ENCODE data around the gene TRIM31. TPM values are rescaled to one million over a fixed set of nuclear protein-coding genes. Genes with fewer than 3 reads are reported as not detected.

Gene TRIM31, protein sequence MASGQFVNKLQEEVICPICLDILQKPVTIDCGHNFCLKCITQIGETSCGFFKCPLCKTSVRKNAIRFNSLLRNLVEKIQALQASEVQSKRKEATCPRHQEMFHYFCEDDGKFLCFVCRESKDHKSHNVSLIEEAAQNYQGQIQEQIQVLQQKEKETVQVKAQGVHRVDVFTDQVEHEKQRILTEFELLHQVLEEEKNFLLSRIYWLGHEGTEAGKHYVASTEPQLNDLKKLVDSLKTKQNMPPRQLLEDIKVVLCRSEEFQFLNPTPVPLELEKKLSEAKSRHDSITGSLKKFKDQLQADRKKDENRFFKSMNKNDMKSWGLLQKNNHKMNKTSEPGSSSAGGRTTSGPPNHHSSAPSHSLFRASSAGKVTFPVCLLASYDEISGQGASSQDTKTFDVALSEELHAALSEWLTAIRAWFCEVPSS
- total RNA-seq: 0.05 TPM in 1 of 2 replicates, not detected in the other

GRCh38 chr6:30113003-30113759, at the start of gene TRIM31:
TRIM31 (minus strand) TSS chr6:30113090; CDS start chr6:30112805, 285 bp downstream.

GRCh38 chr6:30160785-30161531, 48.1 kb upstream of the TRIM31 start, which contains the start of gene TRIM10:
TRIM10 (minus strand) TSS chr6:30161211; CDS start chr6:30160858, 353 bp downstream.

GRCh38 chr6:30135757-30136156, 22.9 kb upstream of the TRIM31 start, which contains the start of gene TRIM40:
TRIM40 (plus strand) TSS chr6:30136140; CDS start chr6:30137037, 897 bp downstream.

DNA sequence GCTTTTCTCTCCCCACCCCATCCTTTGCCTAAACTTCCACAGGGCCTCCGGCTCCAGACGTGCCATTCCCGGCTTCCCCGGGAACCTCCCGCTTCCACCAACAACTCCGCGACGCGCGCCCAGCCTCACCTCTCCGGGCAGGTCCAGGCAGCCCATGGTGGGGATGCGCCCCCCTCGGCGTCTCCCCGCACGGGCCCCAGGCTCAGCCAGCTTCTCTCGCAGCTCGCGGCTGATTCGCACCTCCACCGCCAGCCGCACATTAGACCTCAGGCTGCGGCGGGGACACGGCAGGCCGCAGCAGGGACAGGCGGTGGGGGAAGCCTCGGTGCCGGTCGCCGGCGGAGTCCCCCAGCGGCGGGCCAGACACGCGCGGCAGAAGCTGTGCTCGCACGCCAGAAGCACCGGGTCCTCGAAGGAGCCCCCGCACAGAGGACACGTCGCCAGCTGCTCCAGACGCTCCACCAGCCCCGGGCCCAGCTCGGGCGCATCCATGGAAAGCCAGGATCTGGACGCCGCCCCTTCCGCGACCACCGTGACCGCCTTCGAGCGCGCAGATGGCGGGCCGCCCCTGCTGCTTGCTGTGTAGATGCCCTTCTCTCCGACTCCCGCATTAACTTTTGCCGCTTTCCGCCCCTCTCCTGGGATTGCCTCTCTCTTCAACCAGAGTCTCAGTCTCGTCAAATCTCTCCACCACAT, 37.6 kb downstream of the TRIM31 start, which contains the start of gene RNF39:
RNF39 (minus strand) TSS at position 676 of the 696 bp plus-strand sequence; CDS start at position 492, 184 bp downstream.

DNA sequence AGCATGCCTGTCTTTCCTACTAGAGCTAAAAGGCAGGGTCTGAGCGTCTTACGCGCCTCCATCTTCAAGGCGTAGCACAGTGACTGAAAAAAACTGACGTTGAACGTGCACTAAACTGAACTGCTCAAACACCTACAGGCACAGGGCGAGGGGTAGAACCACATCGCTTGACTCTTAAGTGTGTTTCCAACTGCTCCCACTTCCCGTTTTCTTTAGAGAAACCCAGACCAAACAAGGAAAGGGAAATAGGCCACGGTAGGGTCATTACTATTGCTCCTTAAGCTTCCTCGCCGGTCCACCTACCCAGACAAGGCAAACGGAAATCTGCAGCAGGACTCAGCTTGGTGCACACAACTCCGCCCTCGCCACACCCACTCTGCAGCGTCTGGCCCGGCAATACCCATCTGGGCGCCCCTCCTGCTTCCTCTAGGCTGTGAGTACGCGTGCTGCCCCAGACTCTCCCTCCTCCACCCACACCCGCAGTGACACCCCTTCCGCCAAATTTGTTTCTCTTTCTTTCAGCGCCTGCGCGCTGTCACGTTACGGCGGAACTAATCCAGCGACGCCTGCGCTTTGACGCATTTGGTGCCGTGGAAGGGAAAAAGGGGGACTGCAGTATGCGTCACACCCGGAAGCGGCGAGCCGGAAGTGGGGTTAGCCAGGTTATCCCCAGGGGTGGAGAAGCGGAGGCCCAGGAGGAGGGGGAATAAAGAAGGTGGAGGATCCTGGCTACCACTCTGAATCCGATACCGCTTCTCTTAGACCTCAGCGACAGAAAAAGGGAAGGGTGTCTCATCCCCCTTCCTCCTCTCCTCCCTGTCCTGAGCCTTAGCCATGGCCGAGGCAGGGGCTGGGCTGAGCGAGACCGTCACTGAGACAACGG, 46.1 kb downstream of the TRIM31 start, which contains the start of gene PPP1R11:
PPP1R11 (plus strand) TSS at position 622 of the 883 bp plus-strand sequence; CDS start at position 835, 213 bp downstream.

DNA sequence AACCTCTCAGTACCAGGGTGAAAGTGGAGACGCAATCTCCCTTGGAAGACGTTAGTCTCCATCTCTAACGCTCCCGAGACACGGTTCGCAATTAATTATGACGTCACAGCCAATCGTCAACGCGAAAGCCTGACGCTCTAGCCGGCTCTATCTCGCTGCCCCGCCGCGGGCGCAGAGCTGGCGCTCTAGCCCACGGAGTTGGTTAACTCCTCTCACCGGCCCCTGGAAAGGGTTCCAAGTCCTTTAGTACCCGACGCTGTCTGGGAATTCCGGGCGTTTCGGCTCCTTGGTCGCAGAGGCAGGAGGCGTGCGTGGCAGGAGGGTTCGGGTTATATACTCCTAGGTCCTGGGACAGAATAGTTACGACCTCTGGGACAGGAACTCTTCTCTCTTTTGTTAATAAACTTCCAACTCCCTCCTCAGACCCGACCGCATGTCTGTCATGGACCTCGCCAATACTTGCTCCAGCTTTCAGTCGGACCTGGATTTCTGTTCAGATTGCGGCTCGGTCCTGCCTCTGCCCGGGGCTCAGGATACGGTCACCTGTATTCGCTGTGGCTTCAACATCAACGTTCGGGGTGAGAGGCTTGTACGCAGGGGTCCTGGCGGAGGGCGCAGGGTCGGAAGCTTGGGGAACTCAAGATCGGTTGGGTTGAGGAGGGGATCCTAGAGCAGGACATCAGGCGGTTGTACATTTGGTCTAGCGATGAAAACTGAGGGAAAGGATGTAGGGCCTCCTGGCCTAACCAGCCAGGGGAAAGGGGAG, 51.6 kb downstream of the TRIM31 start, which contains the start of gene POLR1H:
POLR1H (plus strand) TSS at position 174 of the 766 bp plus-strand sequence; CDS start at position 434, 260 bp downstream.

Other genes with a start within 250 kb of the TRIM31 start
- gene HLA-A, start 170.6 kb downstream of the TRIM31 start, total RNA-seq: 174 and 178 TPM in 2 replicates
- gene POLR1H, start 51.8 kb downstream of the TRIM31 start, total RNA-seq: 34.3 and 54.7 TPM in 2 replicates
- gene PPP1R11, start 45.9 kb downstream of the TRIM31 start, total RNA-seq: 36.7 and 39.9 TPM in 2 replicates
- gene RNF39, start 37.3 kb downstream of the TRIM31 start, total RNA-seq: 3.3 and 4.9 TPM in 2 replicates
- gene TRIM40, start 23.1 kb upstream of the TRIM31 start, total RNA-seq: not detected in 2 replicates
- not detected in 2 replicates for gene TRIM10, start 48.1 kb upstream of the TRIM31 start, total RNA-seq
- not detected in 2 replicates for gene TRIM15, start 50.5 kb upstream of the TRIM31 start, total RNA-seq
- gene TRIM26, start 100.3 kb upstream of the TRIM31 start, total RNA-seq: 47.3 and 59.0 TPM in 2 replicates
- 11.7 and 12.5 TPM in 2 replicates for gene TRIM39, start 213.8 kb upstream of the TRIM31 start, total RNA-seq
- 97.3 and 106 TPM in 2 replicates for gene RPP21, start 232.1 kb upstream of the TRIM31 start, total RNA-seq